Measurements from ENCODE around the gene ZNF384. TPM values are rescaled to one million over a fixed set of nuclear protein-coding genes. Genes with fewer than 3 reads are reported as not detected.

Gene ZNF384
- total RNA-seq, 3 donors from 2014 or later (not counting 1 experiment from before 2014, with no cell fraction given): 95.1 to 101 (median 100) TPM

GRCh38 chr12:6694701-6695100 lies 5.5 kb upstream of the ZNF384 start:
- Histone ChIP-seq H3K4me3 (ENCODE audit: low read length) (no peak overlapping the region), H3K36me3 (ENCODE audit: control insufficient read depth, insufficient read depth, low read length) (no peaks in the 10 kb centered on the region), H3K27ac (ENCODE audit: low read length) (no peak overlapping the region), H3K4me1 (ENCODE audit: control insufficient read depth, insufficient read depth, low read length) (peaks cover 20% of the 10 kb centered on the region), H3K27me3 (ENCODE audit: control insufficient read depth, insufficient read depth, low read length) (peaks cover 8% of the 10 kb centered on the region), H3K9me3 (ENCODE audit: control insufficient read depth, insufficient read depth, low read length) (no peaks in the 10 kb centered on the region)
- Mint-ChIP-seq H3K4me1 (peaks cover 8 to 20% of the 10 kb centered on the region in 2 donors), H3K27me3 (ENCODE audit: low read depth in 2 of 2) (peaks cover 31 to 34% of the 10 kb centered on the region in 2 donors), H3K9me3 (no peaks in the 10 kb centered on the region), H3K27ac (no peak overlapping the region), H3K36me3 (no peaks in the 10 kb centered on the region), H3K4me3 (no peak overlapping the region)
- DNase-seq (no peak), ATAC-seq (no peak)
- intact Hi-C loops (cut with micrococcal nuclease): no loop called here
- TF ChIP-seq CTCF (IDR thresholded peaks at IDR 0.05): no peak
- WGBS (ENCODE audit: insufficient coverage): 92% methylated on average over 9 of the region's 9 CpGs

GRCh38 chr12:6693832-6694355 lies 4.7 kb upstream of the ZNF384 start:
- WGBS (ENCODE audit: insufficient coverage): 91% methylated on average over 4 of the region's 4 CpGs
- ATAC-seq (no peak), DNase-seq (no peak)
- Histone ChIP-seq H3K27ac (ENCODE audit: low read length) (no peak overlapping the region), H3K27me3 (ENCODE audit: control insufficient read depth, insufficient read depth, low read length) (peaks cover 3% of the 10 kb centered on the region), H3K9me3 (ENCODE audit: control insufficient read depth, insufficient read depth, low read length) (no peaks in the 10 kb centered on the region), H3K4me1 (ENCODE audit: control insufficient read depth, insufficient read depth, low read length) (peaks cover 18% of the 10 kb centered on the region), H3K36me3 (ENCODE audit: control insufficient read depth, insufficient read depth, low read length) (no peaks in the 10 kb centered on the region), H3K4me3 (ENCODE audit: low read length) (no peak overlapping the region)
- peaks cover 23 to 26% of the 10 kb centered on the region in 2 donors for H3K27me3 Mint-ChIP-seq (ENCODE audit: low read depth in 2 of 2)
- no peak overlapping the region for H3K4me3 Mint-ChIP-seq
- no peak for TF ChIP-seq CTCF (IDR thresholded peaks at IDR 0.05)
- intact Hi-C loops (cut with micrococcal nuclease): no loop called here
- no peaks in the 10 kb centered on the region for H3K36me3 Mint-ChIP-seq
- no peaks in the 10 kb centered on the region for H3K9me3 Mint-ChIP-seq
- peaks cover 8 to 19% of the 10 kb centered on the region in 2 donors for H3K4me1 Mint-ChIP-seq
- H3K27ac Mint-ChIP-seq: no peak overlapping the region

GRCh38 chr12:6692888-6693287 lies 3.7 kb upstream of the ZNF384 start:
- 71% methylated on average over 2 of the region's 2 CpGs for WGBS (ENCODE audit: insufficient coverage)
- no peak for TF ChIP-seq CTCF (IDR thresholded peaks at IDR 0.05)
- Histone ChIP-seq H3K36me3 (ENCODE audit: control insufficient read depth, insufficient read depth, low read length) (no peaks in the 10 kb centered on the region), H3K4me3 (ENCODE audit: low read length) (no peak overlapping the region), H3K9me3 (ENCODE audit: control insufficient read depth, insufficient read depth, low read length) (no peaks in the 10 kb centered on the region), H3K27ac (ENCODE audit: low read length) (no peak overlapping the region), H3K27me3 (ENCODE audit: control insufficient read depth, insufficient read depth, low read length) (no peaks in the 10 kb centered on the region), H3K4me1 (ENCODE audit: control insufficient read depth, insufficient read depth, low read length) (peaks cover 23% of the 10 kb centered on the region)
- Mint-ChIP-seq H3K4me1 (peaks cover 15 to 29% of the 10 kb centered on the region in 2 donors), H3K36me3 (no peaks in the 10 kb centered on the region), H3K4me3 (no peak overlapping the region), H3K27me3 (ENCODE audit: low read depth in 2 of 2) (peaks cover 14 to 16% of the 10 kb centered on the region in 2 donors), H3K9me3 (no peaks in the 10 kb centered on the region), H3K27ac (peak overlapping the region in 1 of 2 donors; percentile 13)
- intact Hi-C loops (cut with micrococcal nuclease): no loop called here
- ATAC-seq (no peak), DNase-seq (no peak)

- no peak for ATAC-seq
- no peak for TF ChIP-seq CTCF (IDR thresholded peaks at IDR 0.05)
- DNase-seq: no peak
- Mint-ChIP-seq H3K27me3 (ENCODE audit: low read depth in 2 of 2) (peaks cover 6 to 7% of the 10 kb centered on the region in 2 donors), H3K36me3 (no peaks in the 10 kb centered on the region), H3K4me3 (no peak overlapping the region), H3K4me1 (peaks cover 29 to 43% of the 10 kb centered on the region in 2 donors), H3K9me3 (no peaks in the 10 kb centered on the region), H3K27ac (no peak overlapping the region)
- no peaks in the 10 kb centered on the region for H3K9me3 ChIP-seq (ENCODE audit: control insufficient read depth, insufficient read depth, low read length)
- no peaks in the 10 kb centered on the region for H3K27me3 ChIP-seq (ENCODE audit: control insufficient read depth, insufficient read depth, low read length)
- H3K36me3 ChIP-seq (ENCODE audit: control insufficient read depth, insufficient read depth, low read length): no peaks in the 10 kb centered on the region
- intact Hi-C loops (cut with micrococcal nuclease): no loop called here
- H3K4me3 ChIP-seq (ENCODE audit: low read length): no peak overlapping the region
- WGBS (ENCODE audit: insufficient coverage): 93% methylated on average over 2 of the region's 4 CpGs
- H3K27ac ChIP-seq (ENCODE audit: low read length): no peak overlapping the region
- peaks cover 22% of the 10 kb centered on the region for H3K4me1 ChIP-seq (ENCODE audit: control insufficient read depth, insufficient read depth, low read length)
Observed at GRCh38 chr12:6691473-6691872, 2.3 kb upstream of the ZNF384 start.
